Karpas-422 (cell line): ENCODE results near the gene HDAC4. TPM values are rescaled to one million over a fixed set of nuclear protein-coding genes. Genes with fewer than 3 reads are reported as not detected.

ENCODE experiments used
- DNase-seq: peaks from one replicate; pipeline ENCODE4 v3.0.0-alpha.2; 2015
- H2AFZ ChIP-seq: fragments of 200-600 bp; sonication (generic); 2 replicates; pipeline ENCODE4 v1.6.1; 2014; ENCODE audit warnings: antibody characterized with exemption, low read length, mixed read lengths
- H3K27ac ChIP-seq: fragments of 200-600 bp; sonication (generic); 2 replicates; pipeline ENCODE4 v1.5.1; 2014; ENCODE audit warnings: mild to moderate bottlenecking, low read length, moderate library complexity
- H3K27me3 ChIP-seq: fragments of 200-600 bp; sonication (generic); 2 replicates; pipeline ENCODE4 v1.6.1; 2014; ENCODE audit warnings: low read length, mixed read lengths
- H3K36me3 ChIP-seq: fragments of 200-600 bp; sonication (generic); 2 replicates; pipeline ENCODE4 v1.6.1; 2014; ENCODE audit warnings: low read length, mixed read lengths; ENCODE audit not compliant: insufficient read depth
- H3K4me1 ChIP-seq: fragments of 200-600 bp; sonication (generic); 2 replicates; pipeline ENCODE4 v1.6.1; 2014; ENCODE audit warnings: mild to moderate bottlenecking, low read length, mixed read lengths
- H3K4me2 ChIP-seq: fragments of 200-600 bp; sonication (generic); 2 replicates; pipeline ENCODE4 v1.6.1; 2014; ENCODE audit warnings: low read length, low read depth, mild to moderate bottlenecking; ENCODE audit not compliant: poor library complexity, severe bottlenecking
- H3K4me3 ChIP-seq: fragments of 200-600 bp; sonication (generic); 2 replicates; pipeline ENCODE4 v1.5.1; 2014; ENCODE audit warnings: mild to moderate bottlenecking, antibody characterized with exemption, low read length, mixed read lengths
- H3K79me2 ChIP-seq: fragments of 200-600 bp; sonication (generic); 2 replicates; pipeline ENCODE4 v1.6.1; 2014; ENCODE audit warnings: mild to moderate bottlenecking, low read length, mixed read lengths
- H3K9ac ChIP-seq: fragments of 200-600 bp; sonication (generic); 2 replicates; pipeline ENCODE4 v1.6.0; 2014; ENCODE audit warnings: low read length
- H3K9me2 ChIP-seq: fragments of 200-600 bp; sonication (generic), shearing (Covaris generic); replicated peaks from 2 replicates; pipeline ENCODE4 v1.6.0; 2014; ENCODE audit warnings: mild to moderate bottlenecking, low read length, moderate library complexity; ENCODE audit not compliant: insufficient read depth
- H3K9me3 ChIP-seq: fragments of 300-700, 200-600 bp; sonication (generic); 2 replicates; pipeline ENCODE4 v1.6.1; 2014; ENCODE audit warnings: low read length, mixed read lengths
- H4K20me1 ChIP-seq: fragments of 200-600 bp; sonication (generic); 2 replicates; pipeline ENCODE4 v1.6.1; 2014; ENCODE audit warnings: mild to moderate bottlenecking, antibody characterized with exemption, low read length, low read depth; ENCODE audit not compliant: insufficient read depth
- total RNA-seq: library from RNA; depleted of rRNA; stranded (reverse); fragments of >200 nt; shearing (Covaris generic); gene quantifications from 2 replicates; pipeline ENCODE4 v1.2.3, GENCODE V29; 2014; ENCODE audit warnings: low replicate concordance

HDAC4 gene
- total RNA-seq, 1 experiment from 2014 or later = 8.5 TPM

DNA sequence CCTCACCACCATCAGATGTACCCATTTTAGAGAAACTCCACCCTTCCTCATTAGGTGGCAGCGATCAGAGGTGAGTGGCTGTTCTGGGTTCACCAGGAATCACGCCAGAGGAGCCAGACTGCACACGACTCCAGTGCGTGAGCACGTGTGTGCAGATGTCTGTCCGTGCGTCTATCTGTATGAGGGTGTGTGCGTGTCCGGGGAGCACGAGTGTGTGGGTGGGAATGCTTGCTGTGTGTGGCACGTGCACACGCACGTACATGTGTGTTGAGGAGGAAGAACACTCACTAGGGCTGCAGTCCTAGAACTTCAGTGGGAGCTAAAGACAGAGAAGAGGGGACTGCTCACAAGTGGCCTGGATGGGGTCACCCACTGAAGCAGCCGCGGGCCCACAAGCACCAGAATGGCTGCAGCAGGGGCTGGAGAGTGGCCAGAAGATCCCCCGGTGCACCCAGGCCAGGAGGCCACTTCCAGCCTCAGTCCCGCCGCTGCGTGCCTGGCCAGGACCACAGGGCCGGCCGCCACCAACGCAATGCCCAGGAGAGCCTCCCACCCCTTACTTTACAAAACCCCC is 13.9 kb downstream of the HDAC4 start:
- H3K9ac ChIP-seq = no peak overlapping the region
- peaks cover 42% of the 10 kb centered on the region for H4K20me1 ChIP-seq
- no peak for DNase-seq
- no peaks in the 10 kb centered on the region for H3K27me3 ChIP-seq
- H3K79me2 ChIP-seq = no peaks in the 10 kb centered on the region
- no peak overlapping the region for H3K4me2 ChIP-seq
- no peaks in the 10 kb centered on the region for H3K36me3 ChIP-seq
- peaks cover 13% of the 10 kb centered on the region for H3K4me1 ChIP-seq
- H3K9me2 ChIP-seq = no peaks in the 10 kb centered on the region
- H3K27ac ChIP-seq = no peak overlapping the region
- H2AFZ ChIP-seq = no peak overlapping the region
- no peak overlapping the region for H3K4me3 ChIP-seq
- no peaks in the 10 kb centered on the region for H3K9me3 ChIP-seq

DNA sequence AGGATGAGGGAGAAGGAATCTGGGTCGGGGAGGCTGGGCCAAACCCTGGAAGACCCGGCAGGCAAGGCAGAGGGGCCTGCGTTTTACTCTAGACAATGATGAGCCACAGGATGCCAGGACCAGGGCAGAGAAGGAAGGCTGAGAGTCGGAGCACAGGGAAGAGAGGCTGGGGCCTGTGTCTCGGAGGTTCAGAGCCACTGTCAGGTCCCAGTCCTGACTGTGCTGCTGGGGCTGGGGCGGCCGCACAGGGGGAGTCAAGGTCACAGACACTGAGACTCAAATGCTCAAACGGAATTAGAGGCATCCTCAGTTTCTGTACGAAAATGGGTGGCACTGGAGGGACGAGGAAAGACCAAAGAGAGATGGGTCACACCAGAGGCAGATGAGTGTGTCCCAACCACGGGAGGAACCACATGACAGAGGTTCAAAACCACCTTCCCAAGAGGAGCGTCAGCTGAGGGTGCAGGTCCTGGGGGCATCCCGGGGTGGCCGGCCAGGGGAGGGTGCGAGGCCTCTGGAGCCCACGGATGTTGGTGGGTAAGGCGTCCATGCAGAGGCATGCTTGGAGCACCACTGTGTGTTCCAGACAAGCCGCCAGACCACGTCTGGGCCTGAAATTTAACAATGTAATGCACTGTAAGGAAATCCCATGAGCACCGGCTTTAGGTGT is 14.7 kb downstream of the HDAC4 start:
- Histone ChIP-seq H3K27ac (no peak overlapping the region), H3K27me3 (no peaks in the 10 kb centered on the region), H3K4me1 (peaks cover 21% of the 10 kb centered on the region), H3K9me3 (no peaks in the 10 kb centered on the region), H3K36me3 (no peaks in the 10 kb centered on the region), H3K9ac (no peak overlapping the region), H4K20me1 (peaks cover 42% of the 10 kb centered on the region), H2AFZ (no peak overlapping the region), H3K9me2 (no peaks in the 10 kb centered on the region), H3K4me2 (no peak overlapping the region), H3K79me2 (no peaks in the 10 kb centered on the region), H3K4me3 (no peak overlapping the region)
- DNase-seq = no peak

DNA sequence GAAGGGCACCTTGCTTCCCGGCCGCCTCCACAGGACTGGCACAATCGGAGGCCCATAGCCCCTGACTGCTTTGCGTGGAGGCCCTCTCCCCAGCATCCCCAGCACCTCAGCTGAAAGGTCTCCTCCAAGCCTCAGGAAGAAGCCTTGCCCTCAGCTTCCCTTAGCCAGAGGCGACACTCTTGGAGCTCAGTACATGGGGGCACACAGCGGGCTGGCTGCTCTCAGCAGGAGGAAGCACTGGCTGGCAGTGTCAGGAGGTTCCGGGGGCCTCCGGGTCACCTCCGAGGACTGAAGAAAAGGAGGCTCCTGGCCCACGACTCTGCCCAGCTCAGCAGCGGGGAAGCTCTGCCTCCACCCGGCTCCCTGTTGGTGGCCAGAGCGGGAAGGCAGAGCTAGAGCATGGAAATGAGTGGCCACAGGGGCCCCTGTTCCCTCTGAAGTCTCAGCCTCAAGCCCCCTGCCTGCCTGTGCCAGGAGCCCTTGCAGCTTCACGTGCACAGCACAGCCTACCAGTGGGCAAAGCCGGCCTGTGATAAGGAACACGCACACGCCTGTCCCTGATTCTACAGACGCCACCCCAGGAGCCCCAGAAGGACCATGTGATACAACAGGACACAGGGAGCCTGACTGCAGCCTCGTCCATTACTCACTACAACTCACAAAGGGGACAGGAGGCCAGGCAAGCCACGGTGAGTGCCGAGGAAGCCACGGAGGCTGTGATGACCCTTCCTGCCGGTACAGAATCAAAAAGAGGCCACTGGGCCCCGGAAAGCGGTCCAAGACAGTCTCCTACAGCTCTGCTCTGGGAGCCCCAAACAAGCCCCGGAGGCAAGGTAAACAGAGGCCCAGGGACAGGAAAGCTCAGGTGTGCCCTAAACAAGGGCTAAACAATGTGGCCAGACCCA is 15.5 kb downstream of the HDAC4 start:
- no peak for DNase-seq

DNA sequence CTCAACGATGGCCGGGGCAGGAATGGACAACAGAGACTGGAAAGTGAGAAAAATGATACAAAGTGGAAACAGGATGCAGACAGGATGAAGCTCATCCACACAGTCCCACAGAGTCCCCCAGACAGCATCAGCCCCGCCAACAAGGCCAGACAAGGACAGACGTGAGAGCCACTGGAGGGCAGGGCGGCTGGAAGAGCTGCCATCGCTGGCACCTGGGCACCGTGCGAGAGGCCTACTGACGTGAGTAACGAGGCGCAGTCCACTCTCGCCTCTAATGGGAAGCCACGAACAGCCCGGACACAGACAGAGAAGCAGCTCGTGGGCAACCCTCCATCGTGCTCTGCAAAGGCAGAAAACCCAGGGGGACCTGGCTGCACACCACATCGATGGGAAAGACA is 17.1 kb downstream of the HDAC4 start:
- Histone ChIP-seq H3K27ac (no peak overlapping the region), H3K4me2 (no peak overlapping the region), H2AFZ (no peak overlapping the region), H3K36me3 (no peaks in the 10 kb centered on the region), H3K4me3 (no peak overlapping the region), H3K9me3 (no peaks in the 10 kb centered on the region), H4K20me1 (peaks cover 60% of the 10 kb centered on the region), H3K27me3 (no peaks in the 10 kb centered on the region), H3K4me1 (peaks cover 30% of the 10 kb centered on the region), H3K79me2 (no peaks in the 10 kb centered on the region), H3K9ac (no peak overlapping the region), H3K9me2 (no peaks in the 10 kb centered on the region)
- no peak for DNase-seq

More for the DNA sequence above, 15.5 kb downstream of the HDAC4 start:
- Histone ChIP-seq H3K27me3 (no peaks in the 10 kb centered on the region), H3K4me1 (peaks cover 29% of the 10 kb centered on the region), H3K4me2 (no peak overlapping the region), H3K4me3 (no peak overlapping the region), H2AFZ (no peak overlapping the region), H3K9me3 (no peaks in the 10 kb centered on the region), H3K9ac (no peak overlapping the region), H3K9me2 (no peaks in the 10 kb centered on the region), H3K79me2 (no peaks in the 10 kb centered on the region), H3K27ac (no peak overlapping the region), H3K36me3 (no peaks in the 10 kb centered on the region), H4K20me1 (peaks cover 48% of the 10 kb centered on the region)

DNA sequence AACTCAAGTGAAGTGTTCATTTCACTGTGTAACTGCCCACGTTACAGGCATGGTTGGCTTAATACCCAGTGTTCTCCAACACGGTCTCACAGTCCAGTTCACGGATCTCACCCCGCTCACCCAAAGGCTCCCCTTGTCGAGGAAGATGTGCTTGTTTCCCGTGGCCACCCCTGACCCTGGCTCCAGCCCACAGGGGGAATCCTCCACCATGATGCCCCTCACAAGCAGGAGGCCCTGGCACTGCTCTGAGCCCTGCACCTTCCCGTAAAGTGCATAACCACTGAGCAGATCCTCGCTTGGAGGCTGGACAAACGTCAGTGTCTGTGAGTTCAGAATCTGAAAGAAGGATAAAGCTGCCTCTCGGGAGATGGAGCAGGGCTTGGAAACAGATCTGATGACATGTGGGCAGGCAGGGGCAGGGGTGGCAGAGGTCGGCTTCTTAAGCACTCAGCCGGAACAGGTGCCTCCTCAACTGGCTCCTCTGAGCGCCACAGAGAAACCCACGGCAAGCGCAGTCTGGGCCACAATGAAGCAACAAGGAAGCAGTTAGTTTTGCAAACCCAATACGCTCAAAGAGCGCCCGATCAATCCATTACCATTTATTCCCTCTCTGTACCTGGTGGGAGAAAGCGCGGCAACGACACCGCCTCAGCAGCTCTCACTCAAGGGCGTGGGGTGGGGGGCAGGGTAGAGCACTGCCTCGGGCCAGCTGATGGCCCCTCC is 17.6 kb downstream of the HDAC4 start:
- no peaks in the 10 kb centered on the region for H3K27me3 ChIP-seq
- H3K4me3 ChIP-seq = no peak overlapping the region
- no peaks in the 10 kb centered on the region for H3K79me2 ChIP-seq
- no peak for DNase-seq
- no peak overlapping the region for H3K27ac ChIP-seq
- H3K9me2 ChIP-seq = no peaks in the 10 kb centered on the region
- no peaks in the 10 kb centered on the region for H3K9me3 ChIP-seq
- no peak overlapping the region for H3K4me2 ChIP-seq
- peaks cover 30% of the 10 kb centered on the region for H3K4me1 ChIP-seq
- no peaks in the 10 kb centered on the region for H3K36me3 ChIP-seq
- H4K20me1 ChIP-seq = peaks cover 66% of the 10 kb centered on the region
- H2AFZ ChIP-seq = no peak overlapping the region
- no peak overlapping the region for H3K9ac ChIP-seq

DNA sequence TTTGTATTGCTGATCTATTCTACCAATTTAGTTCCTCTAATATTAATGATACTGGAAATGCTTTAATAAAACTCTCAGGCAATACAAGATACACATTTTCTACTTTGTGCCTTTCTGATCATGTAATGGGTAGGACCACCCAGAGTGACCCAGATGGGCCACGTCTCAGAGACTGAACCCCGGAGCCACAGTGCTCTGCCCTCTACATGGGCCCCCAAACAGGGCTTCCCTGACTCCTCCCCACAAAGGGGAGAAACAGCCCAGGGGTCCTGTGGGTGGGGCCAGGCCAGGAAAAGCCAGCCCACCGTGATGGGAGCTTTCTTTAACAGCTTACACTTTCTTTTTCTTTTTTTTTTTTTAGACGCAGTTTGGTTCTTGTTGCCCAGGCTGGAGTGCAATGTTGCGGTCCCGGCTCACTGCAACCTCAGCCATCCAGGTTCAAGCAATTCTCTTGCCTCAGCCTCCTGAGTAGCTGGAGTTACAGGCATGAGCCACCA is 18.4 kb downstream of the HDAC4 start:
- H3K27ac ChIP-seq = peak overlapping the region; percentile 87
- H3K4me3 ChIP-seq = peak overlapping the region; percentile 59
- H2AFZ ChIP-seq = no peak overlapping the region
- H3K4me2 ChIP-seq = peak overlapping the region; percentile 78
- no peaks in the 10 kb centered on the region for H3K79me2 ChIP-seq
- H3K9me3 ChIP-seq = no peaks in the 10 kb centered on the region
- H4K20me1 ChIP-seq = peaks cover 66% of the 10 kb centered on the region
- no peaks in the 10 kb centered on the region for H3K9me2 ChIP-seq
- H3K36me3 ChIP-seq = no peaks in the 10 kb centered on the region
- no peaks in the 10 kb centered on the region for H3K27me3 ChIP-seq
- no peak for DNase-seq
- H3K9ac ChIP-seq = 0 out of 2 replicates have a peak overlapping the region, but pooled peaks have one; percentile 22
- peaks cover 30% of the 10 kb centered on the region for H3K4me1 ChIP-seq

DNA sequence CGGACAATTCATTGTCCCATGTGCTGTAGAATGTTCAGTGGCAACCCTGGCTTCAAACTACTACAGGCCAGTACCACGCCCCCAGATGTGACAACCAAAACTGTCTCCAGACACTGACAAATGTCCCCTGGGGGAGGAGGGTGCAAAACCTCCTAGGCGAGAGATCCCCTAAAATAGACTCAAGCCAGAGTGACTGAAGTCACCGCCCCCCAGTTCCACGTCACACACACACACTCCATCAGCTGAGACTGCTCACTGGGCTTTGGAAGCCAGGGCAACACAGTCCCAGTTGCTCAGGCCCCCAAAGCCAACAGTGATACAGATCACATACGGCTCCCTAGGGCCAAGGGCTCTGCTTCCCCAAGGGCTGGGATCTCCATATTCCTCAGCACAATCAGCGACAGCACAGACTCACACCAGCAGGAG is 19.1 kb downstream of the HDAC4 start:
- H3K27ac ChIP-seq = peak overlapping the region; percentile 87
- H3K4me3 ChIP-seq = peak overlapping the region; percentile 59
- DNase-seq = peak; percentile 89
- H2AFZ ChIP-seq = no peak overlapping the region
- no peaks in the 10 kb centered on the region for H3K27me3 ChIP-seq
- H3K9me2 ChIP-seq = no peaks in the 10 kb centered on the region
- no peaks in the 10 kb centered on the region for H3K9me3 ChIP-seq
- no peaks in the 10 kb centered on the region for H3K36me3 ChIP-seq
- peaks cover 68% of the 10 kb centered on the region for H4K20me1 ChIP-seq
- peak overlapping the region; percentile 78 for H3K4me2 ChIP-seq
- no peaks in the 10 kb centered on the region for H3K79me2 ChIP-seq
- H3K9ac ChIP-seq = peak overlapping the region; percentile 48
- H3K4me1 ChIP-seq = peaks cover 30% of the 10 kb centered on the region
